A549 (cell line): ENCODE results near the gene XCR1.

ENCODE experiments used
- CHD2 ChIP-seq: fragments of 150-350 bp; IDR thresholded peaks from 2 replicates; pipeline ENCODE4 v1.6.1; 2014; ENCODE audit warnings: low read length; ENCODE audit not compliant: partially characterized antibody
- EP300 ChIP-seq, 2 experiments: fragments of >200 bp; sonication (Bioruptor Twin); formaldehyde crosslinking; IDR thresholded peaks; 2 replicates in 1 of 2; 3 replicates in 1 of 2; pipeline ENCODE4 v1.6.1; 2016 to 2017
- JUN ChIP-seq, 2 experiments: fragments of >200 bp; sonication (Bioruptor Twin); formaldehyde crosslinking; IDR thresholded peaks; 2 replicates in 1 of 2; 3 replicates in 1 of 2; pipeline ENCODE4 v1.6.1; 2016 to 2017
- MAZ ChIP-seq: fragments of 150-350 bp; IDR thresholded peaks from 2 replicates; pipeline ENCODE4 v1.6.1; 2014; ENCODE audit warnings: antibody characterized with exemption, low read depth, low read length, borderline replicate concordance
- RAD21 ChIP-seq, 2 experiments: fragments of >200 bp in 1 of 2; sonication (Bioruptor Twin) in 1 of 2; formaldehyde crosslinking in 1 of 2; IDR thresholded peaks in 1 of 2; conservative IDR thresholded peaks in 1 of 2; 2 replicates in 1 of 2; 3 replicates in 1 of 2; pipeline ENCODE4 v1.6.1; 2012 to 2018; ENCODE audit warnings: inconsistent platforms in 1 of 2
- RARB ChIP-seq: fragments of 250-450 bp; sonication (Bioruptor Pico); IDR thresholded peaks from 2 replicates; pipeline ENCODE4 v1.8.0; 2021; ENCODE audit warnings: mild to moderate bottlenecking, moderate library complexity
- RCOR1 ChIP-seq: fragments of 150-350 bp; IDR thresholded peaks from 2 replicates; pipeline ENCODE4 v1.6.1; 2014; ENCODE audit warnings: antibody characterized with exemption, low read length, low read depth
- RFX5 ChIP-seq: fragments of 450-650 bp; IDR thresholded peaks from 2 replicates; pipeline ENCODE4 v1.7.1; 2014; ENCODE audit warnings: antibody characterized with exemption, mild to moderate bottlenecking, moderate library complexity
- SMC3 ChIP-seq: fragments of >200 bp; sonication (Bioruptor Twin); formaldehyde crosslinking; IDR thresholded peaks from 3 replicates; pipeline ENCODE4 v1.6.1; 2018; ENCODE audit warnings: inconsistent platforms
- TFCP2L1 ChIP-seq: fragments of 250-450 bp; sonication (Bioruptor Pico); IDR thresholded peaks from 2 replicates; pipeline ENCODE4 v1.5.0; 2021; ENCODE audit warnings: mild to moderate bottlenecking
- TP53 ChIP-seq: fragments of 250-450 bp; sonication (Bioruptor Pico); IDR thresholded peaks from 2 replicates; pipeline ENCODE4 v1.5.0; 2021; ENCODE audit warnings: mild to moderate bottlenecking, moderate library complexity
- TF ChIP-seq, protein P1 (sequence below): fragments of >200 bp; sonication (Bioruptor Twin); formaldehyde crosslinking; IDR thresholded peaks from 3 replicates; pipeline ENCODE4 v1.5.1; 2016
- TF ChIP-seq, protein P2 (sequence below): fragments of 250-450 bp; sonication (Bioruptor Pico); IDR thresholded peaks from 2 replicates; pipeline ENCODE4 v1.5.0; 2021; ENCODE audit warnings: mild to moderate bottlenecking, moderate library complexity, borderline replicate concordance
- TF ChIP-seq, protein P3 (sequence below): IDR thresholded peaks from 2 replicates; pipeline ENCODE4 v1.6.1; 2012

DNA sequence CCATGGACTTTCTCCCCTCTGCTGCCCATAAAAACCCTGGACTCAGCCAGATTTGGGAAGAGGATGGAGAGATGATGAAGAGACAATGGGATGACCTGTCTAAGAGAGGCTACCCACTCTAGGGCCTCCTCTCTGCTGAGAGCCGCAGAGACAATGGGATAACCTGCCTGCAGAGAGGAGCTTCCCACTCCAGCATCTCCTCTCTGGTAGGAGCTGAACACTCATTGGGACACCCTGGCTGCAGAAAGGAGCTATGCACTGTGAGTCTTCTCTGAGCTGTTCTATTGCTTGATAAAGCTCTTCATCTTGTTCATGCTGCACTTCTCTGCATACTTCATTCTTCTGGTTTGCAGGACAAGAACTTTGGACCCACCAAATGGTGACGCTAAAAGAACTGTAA lies 4.5 kb upstream of the XCR1 start:
- TF ChIP-seq, protein P1, sequence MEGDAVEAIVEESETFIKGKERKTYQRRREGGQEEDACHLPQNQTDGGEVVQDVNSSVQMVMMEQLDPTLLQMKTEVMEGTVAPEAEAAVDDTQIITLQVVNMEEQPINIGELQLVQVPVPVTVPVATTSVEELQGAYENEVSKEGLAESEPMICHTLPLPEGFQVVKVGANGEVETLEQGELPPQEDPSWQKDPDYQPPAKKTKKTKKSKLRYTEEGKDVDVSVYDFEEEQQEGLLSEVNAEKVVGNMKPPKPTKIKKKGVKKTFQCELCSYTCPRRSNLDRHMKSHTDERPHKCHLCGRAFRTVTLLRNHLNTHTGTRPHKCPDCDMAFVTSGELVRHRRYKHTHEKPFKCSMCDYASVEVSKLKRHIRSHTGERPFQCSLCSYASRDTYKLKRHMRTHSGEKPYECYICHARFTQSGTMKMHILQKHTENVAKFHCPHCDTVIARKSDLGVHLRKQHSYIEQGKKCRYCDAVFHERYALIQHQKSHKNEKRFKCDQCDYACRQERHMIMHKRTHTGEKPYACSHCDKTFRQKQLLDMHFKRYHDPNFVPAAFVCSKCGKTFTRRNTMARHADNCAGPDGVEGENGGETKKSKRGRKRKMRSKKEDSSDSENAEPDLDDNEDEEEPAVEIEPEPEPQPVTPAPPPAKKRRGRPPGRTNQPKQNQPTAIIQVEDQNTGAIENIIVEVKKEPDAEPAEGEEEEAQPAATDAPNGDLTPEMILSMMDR: no peak
- TF ChIP-seq RCOR1 (no peak), TP53 (no peak), RAD21 (conservative IDR thresholded peaks at IDR 0.05 in 1 of 2, IDR thresholded peaks at IDR 0.05 in 1 of 2) (no peak), MAZ (no peak), CHD2 (no peak), EP300 (IDR thresholded peaks at IDR 0.05) (no peak), JUN (IDR thresholded peaks at IDR 0.05) (no peak), RARB (CRISPR knock-in tag) (no peak), SMC3 (no peak), TFCP2L1 (no peak), RFX5 (no peak)
- TF ChIP-seq, protein P2, sequence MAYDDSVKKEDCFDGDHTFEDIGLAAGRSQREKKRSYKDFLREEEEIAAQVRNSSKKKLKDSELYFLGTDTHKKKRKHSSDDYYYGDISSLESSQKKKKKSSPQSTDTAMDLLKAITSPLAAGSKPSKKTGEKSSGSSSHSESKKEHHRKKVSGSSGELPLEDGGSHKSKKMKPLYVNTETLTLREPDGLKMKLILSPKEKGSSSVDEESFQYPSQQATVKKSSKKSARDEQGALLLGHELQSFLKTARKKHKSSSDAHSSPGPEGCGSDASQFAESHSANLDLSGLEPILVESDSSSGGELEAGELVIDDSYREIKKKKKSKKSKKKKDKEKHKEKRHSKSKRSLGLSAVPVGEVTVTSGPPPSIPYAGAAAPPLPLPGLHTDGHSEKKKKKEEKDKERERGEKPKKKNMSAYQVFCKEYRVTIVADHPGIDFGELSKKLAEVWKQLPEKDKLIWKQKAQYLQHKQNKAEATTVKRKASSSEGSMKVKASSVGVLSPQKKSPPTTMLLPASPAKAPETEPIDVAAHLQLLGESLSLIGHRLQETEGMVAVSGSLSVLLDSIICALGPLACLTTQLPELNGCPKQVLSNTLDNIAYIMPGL (CRISPR knock-in tag): no peak
- TF ChIP-seq, protein P3, sequence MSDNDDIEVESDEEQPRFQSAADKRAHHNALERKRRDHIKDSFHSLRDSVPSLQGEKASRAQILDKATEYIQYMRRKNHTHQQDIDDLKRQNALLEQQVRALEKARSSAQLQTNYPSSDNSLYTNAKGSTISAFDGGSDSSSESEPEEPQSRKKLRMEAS: no peak
